OCI-LY3 (cell line): ENCODE results near the gene UGT1A10.

Experiments used
- CTCF ChIP-seq: fragments of 200-600, 300-600 bp; sonication (generic); IDR thresholded peaks from 2 replicates; pipeline ENCODE4 v1.5.1; 2014; ENCODE audit warnings: antibody characterized with exemption, low read length, low read depth
- EZH2phosphoT487 ChIP-seq: fragments of 200-600 bp; shearing (Covaris generic); IDR thresholded peaks from 2 replicates; pipeline ENCODE4 v1.6.1; 2018; ENCODE audit warnings: antibody characterized with exemption, mixed run types, low read depth

GRCh38 chr2:233799087-233799665 is 162.9 kb downstream of the UGT1A10 start:
- TF ChIP-seq CTCF (no peak), EZH2phosphoT487 (no peak)
